ENCODE data around the gene FAM200C.

FAM200C gene

DNA sequence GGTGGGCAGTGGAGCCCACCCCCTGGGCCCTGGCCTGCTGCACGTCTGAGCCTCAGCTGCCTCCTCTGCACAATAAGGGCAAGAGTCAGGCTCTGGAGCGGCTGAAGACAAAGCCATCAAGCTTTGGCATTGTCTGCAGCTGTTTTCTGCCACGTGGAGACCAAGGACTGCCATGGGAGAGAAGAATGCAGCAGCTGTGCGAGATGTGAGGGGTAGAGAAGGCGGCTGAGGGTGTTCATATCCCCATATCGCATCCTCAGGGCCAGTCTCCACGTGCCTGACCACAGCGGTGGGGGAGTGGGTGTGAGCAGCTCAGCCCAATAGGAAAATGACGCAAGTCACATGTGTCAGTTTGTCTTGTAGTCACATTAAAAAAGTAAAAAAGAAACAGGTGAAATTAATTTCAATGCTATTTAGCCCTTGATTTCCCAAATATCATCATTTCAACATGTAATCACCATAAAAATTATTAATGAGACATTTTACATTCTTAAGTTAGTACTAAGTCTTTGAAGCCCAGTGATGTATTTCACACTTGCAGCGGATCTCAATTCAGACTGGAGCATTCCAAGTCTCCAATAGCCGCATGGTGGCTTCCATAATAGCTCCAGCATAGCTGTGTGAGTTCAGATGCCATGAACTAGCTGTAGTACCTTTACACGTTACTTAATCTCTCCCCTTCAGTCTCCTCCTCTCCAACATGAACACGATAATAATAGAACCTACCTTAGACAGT, 36.0 kb downstream of the FAM200C start:
- DNase-seq = no peak

DNA sequence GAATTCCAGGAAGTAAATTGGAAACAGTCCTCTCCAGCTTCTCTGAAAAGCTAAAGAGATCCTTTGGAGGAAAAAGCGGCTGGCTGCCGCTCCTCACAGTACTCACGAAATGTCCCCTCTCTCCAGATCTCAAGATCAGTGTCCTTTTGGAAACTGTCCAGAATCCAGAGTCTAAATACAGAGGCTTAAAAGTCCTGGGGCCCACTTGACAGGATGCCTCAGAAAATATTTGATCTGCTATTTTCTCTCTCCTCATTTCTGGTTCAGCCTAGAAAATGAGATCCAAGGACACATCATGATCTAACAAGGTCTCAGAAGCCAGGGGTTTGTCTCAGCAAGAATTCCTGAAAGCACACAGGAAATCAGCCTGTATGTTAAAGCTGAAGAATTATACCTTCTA, 36.6 kb downstream of the FAM200C start:
- DNase-seq = no peak

DNA sequence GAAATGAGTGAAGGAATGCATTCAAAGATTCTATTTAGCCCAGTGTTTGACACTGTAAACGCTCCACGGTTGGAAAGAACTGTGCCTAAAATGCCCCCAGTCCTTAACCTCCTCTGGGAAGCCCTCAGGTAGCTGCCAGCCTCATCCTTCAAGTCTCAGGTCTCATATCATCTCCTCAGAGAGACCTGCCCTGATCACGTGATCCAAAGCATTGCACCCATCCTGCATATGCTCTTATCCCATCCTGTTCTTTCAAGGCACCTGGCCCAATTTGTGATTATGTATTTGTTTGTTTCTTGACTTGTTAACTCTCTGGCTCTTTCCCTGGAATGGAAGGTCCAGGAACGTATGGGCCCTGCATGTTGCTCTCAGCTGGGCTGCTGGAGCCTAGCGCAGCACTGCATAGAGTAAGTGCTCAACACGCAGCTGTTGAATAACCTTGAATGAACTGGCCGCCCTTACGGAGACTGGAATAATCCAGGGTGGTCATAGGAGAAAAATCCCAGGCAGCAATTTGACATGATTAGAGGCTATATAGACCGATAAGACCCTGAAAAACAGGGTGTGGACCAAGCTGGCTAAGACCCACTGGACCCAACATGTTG, 38.1 kb downstream of the FAM200C start:
- no peak for DNase-seq

DNA sequence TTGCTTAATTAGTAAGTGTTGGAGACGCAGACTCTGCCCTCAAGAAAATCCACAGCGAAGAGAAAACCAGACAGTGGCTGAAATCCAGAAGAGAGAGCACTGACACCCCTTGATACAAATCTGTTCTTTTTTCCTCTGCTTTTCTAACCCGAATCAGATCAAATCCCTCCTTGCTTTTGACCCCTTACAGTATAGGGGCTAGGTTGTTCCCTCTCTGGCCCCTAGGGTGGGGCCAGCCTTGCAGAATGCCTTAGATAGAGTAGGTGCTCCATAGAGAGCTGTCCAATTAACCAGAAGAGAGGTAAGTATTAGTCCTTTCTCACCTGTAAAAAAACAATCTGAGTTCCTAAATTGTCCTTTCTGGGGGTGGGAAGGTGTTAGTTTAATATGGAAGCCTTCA, 39.5 kb downstream of the FAM200C start:
- DNase-seq = peak; percentile 51

DNA sequence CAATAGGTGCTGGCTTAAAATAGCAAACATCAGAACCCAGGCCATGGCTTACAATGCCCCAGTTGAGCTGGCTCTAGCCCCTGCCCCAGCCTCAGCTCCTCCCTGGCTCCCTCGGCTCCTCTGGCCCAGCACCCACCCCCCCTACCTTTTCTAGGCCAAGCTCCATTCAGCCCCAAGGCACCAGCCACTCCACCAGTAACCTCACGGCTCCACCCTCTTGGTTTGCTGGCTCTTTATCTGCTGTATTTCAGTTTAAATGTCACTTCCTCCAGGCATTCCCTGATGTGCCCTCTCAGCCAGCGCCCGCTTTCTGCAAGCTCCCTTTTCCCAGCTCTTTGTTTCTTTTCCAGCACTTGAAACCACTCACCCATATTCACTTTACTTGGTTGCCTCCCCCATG, 40.0 kb downstream of the FAM200C start:
- peak; percentile 62 for DNase-seq

DNA sequence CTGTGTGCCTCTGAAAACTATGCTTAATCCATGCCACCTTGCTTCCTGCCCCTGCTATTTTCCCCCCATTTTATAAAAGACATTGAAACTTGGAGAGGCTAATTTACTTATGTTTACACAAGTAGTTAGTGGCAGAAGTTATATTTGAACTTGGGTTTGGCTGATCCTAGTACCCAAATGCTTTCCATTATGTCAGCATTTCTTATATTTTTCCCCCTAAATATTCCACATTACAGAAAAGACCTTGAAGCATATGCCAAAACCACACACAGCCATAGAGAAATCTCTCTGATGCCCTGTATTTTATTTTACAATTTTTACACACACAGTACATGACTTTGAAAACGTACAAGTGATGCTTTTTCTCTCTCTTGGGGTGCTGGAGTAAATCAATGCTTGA, 40.6 kb downstream of the FAM200C start:
- DNase-seq = no peak

DNA sequence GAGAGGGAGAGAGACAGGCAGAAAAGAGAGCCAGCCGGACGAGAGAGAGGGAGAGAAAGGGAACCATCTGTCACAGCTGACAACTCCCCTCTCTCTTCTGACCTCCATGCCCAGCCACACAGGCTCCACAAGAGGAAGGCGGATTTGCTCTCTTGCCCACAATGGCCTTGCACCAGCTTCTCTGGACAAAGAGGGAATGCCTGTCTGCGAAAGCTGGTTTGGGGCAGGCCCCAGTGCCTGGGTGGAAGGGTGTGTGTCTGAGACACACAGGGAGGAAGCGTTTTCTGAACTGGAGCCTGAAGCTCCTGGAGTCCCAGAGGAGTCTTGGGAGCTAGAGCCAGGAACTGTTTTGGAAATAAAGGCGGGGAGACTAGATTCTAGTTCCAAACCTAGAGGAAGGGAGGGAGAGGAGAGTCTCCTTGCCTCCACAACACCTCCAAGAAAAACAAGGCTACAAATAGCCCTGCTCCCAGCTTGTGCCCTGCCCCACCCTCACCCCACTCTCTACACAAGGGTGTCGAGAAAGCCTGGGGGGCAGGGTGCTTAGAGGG, 41.9 kb downstream of the FAM200C start:
- no peak for DNase-seq

DNA sequence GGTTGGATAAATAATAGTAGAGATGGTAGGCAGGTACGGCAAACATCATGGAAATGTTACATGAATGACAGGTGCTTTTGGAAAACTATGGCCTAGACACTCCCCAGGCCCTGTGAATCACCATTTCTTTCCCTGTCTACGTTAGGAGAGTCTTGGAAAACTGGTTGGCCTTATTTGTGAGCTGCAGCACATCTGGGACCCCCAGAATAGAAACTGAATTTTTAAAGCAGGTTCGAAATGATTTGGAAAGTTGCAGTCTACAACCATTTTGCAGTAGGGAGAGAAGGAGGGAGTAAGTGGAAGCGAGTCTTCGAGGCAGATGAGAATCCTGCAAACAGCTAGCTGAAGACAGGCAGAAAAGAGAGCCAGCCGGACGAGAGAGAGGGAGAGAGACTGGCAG, 42.5 kb downstream of the FAM200C start:
- DNase-seq = no peak

DNA sequence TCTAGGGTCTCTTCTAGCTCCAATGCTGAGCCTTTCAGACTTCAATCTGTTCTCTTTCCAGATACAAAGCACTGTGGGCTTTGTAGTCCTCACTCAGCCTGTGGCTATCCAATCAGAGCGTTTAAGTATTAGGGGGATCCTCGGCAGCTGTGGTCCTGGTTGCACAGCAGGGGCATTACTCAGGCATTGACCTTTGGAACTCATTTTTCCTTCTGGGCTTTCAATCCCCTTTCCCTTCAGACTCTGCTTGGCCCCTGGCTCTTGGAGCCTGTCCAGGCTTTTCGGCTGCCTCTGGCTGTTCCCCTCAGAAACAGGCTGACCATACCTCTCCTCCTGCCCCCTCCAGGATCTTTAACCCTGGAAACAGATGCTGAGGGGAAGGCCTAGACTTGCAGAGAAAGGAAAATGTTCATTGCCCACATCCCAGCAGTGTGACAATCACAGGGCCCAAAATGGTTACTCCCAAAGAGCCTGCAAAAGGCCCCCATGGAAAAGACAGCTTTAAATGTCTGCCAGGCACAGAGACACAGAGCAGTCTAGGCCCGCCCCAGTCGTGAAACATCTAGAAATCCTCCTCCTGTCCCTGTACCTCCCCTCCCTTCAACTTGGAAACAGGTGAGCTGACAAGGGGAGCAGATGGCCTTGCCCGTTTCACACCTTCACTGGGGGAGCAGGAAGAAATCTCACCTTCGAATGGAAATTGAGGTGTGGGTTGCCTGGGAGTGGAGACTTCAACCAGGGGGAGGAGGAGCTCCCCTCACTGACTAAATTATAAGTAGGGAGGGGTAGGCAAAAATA, 43.1 kb downstream of the FAM200C start:
- no peak for DNase-seq

DNA sequence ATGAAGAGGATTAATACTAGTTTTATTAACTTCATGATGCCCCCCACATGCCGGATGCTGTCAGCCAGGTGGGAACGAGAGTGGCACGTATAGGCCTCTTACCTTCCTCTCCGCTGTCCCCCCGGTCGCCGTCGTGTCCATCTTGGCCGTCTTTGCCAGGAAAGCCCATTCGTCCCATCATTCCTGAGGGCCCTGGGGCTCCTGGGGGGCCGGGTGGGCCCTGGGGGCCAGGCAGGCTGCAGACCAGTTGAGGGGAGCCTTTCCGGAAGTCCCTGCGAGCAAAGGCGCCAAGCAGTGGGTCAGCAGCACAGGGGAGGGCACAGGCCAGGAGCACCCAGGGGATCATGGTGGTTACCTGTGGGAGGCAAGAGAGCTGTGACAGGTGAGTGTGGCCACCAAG, 45.2 kb downstream of the FAM200C start:
- DNase-seq = no peak

DNA sequence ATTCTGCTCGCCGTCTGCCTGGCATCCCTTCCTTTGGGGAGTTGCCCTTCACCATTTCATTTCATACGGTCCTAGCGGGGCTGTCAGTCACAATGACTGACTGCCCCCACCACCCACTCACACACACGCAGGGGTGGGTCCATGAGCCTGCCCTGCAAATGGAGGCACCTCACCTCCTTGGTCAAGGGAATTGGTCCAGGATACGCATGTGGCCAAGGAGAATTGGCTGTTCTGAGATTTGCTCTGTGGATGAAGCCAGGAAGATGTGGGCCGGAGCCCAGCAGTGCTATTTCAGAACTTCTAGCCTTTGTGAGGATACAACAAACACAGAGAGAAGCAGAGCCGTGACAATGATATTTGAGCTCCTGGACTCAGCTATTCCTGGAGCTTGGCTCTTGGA, 46.5 kb downstream of the FAM200C start:
- no peak for DNase-seq

DNA sequence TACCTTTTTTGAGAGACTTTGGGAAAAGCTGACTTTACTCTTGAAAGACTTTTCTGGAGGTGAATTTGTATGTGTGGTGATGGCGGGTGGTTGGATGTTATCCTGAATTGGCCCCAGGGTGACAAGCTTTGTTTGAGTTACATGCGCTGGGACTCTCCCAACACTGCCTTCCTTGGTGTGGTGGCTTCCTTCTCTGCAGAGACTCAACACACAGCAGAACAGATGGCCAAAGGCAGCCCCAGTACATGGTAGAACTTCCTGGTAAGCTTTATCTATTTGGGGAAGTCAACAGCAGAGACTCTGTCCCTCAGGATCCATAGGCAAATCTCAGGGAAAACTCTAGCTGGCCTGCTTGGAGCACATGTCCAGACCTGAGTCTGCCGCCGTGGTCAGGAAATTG, 47.5 kb downstream of the FAM200C start:
- DNase-seq = no peak

DNA sequence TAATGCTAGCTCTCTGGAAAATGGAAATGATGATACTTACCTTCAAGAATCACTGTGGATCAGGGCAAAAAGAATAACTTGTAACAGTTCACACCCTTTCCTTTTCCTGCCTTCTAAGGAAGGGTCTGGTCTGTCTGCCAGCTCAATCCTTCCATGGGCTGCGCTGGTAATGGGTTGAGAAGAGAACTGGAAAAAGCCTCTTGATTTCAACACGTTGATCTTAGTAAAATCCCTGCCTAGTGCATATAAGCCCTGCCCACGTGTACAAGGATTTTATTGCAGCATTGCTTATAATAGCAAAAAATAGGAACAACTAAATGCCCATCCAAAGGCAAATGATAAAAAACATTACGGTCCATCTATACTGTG, 49.9 kb downstream of the FAM200C start:
- no peak for DNase-seq

DNA sequence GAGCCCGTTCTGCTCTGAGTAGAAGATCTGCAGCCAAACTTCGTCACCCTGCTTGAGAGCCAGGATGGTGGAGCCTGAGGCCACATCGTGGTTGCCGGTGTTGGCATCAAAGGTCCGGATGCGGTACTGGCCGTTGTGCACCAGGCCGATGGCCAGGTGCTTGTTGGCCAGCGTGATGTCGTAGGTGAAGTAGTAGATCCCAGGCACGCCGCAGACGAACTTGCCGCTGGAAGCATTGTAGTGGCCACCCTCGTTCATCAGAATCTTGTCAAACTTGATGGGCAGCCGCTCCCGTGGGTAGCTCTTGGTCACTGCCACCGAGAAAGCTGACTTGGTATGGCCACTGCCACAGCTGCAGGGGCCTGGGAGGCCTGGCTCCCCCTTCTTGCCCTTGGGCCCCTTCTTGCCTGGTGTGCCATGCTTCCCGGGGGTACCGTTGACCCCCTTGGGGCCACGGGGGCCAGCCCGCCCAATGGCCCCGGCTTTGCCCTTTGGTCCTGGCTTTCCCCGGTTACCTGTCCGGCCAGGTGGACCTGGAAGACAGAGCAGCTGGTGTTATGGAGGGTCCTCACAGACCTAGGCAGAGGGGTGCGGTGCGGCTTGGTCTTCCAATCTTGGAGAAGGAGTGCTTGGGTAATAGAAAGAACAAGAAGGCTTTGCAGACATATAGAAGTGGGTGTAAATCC, 50.5 kb downstream of the FAM200C start:
- no peak for DNase-seq

DNA sequence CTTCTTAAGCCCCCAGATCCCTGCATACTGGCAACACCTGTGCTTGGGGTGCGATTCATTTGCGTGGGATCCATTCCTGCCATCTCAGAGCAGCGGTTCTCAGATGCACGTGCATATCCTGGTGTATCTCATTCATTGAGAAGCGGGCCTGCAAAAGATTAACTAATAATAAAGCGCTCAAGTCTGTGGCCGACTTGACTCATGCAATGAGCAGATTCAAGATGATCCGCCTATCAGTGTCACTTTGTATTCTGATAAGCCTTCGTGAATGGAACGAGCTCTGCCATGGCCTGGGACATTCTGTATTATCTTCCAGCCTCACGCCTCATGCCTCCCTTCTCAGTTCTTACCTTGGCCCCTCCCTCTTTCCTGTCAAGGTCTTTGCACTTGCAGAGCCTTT, 51.8 kb downstream of the FAM200C start:
- DNase-seq = peak; percentile 73

DNA sequence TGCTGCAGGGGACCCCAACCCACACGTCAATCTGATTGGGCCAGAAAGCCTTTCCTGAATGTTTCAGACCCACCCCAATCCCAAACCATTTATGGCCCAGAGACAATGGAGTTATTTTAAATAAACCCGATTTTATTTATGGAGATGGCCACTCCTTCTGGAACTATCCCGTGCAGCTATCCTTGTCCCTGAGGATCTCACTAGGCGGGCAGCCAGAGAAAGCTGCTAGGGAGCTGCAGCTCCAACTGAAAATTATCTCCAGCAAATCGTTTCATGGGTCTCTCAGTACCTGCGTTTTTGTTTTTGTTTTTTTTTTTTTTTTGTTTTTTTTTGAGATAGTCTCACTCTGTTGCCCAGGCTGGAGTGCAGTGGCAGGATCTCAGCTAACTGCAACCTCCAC, 52.4 kb downstream of the FAM200C start:
- no peak for DNase-seq
